GM23338 (cell line): ENCODE data around the gene PCBP3. TPM values are rescaled to one million over a fixed set of nuclear protein-coding genes. Genes with fewer than 3 reads are reported as not detected.

Source experiments
- ATAC-seq: fragments of 200-7000 bp; cut with Tn5 transposase; 3 replicates; pipeline ENCODE4 v1.9.1; 2020
- DNase-seq: peaks from one replicate; pipeline ENCODE4 v3.0.0-alpha.2; 2015; ENCODE audit warnings: low spot score
- H2AFZ ChIP-seq: fragments of 200-600 bp; sonication (generic); 2 replicates; pipeline ENCODE4 v1.8.0; 2016; ENCODE audit warnings: antibody characterized with exemption, mild to moderate bottlenecking, moderate library complexity
- H3F3A ChIP-seq: fragments of 200-600 bp; sonication (generic); replicated peaks from 2 replicates; pipeline ENCODE4 v1.8.0; 2017; ENCODE audit warnings: antibody characterized with exemption, mixed run types, low read depth
- H3K27ac ChIP-seq: fragments of 200-600 bp; sonication (generic); 2 replicates; pipeline ENCODE4 v1.6.1; 2016; ENCODE audit warnings: low read depth
- H3K27me3 ChIP-seq: fragments of 200-600 bp; sonication (generic); 2 replicates; pipeline ENCODE4 v1.8.0; 2016; ENCODE audit warnings: mild to moderate bottlenecking, mixed run types, moderate library complexity; ENCODE audit not compliant: insufficient read depth
- H3K36me3 ChIP-seq: fragments of 200-600 bp; sonication (generic); 2 replicates; pipeline ENCODE4 v1.8.0; 2016; ENCODE audit warnings: mild to moderate bottlenecking; ENCODE audit not compliant: insufficient read depth
- H3K4me1 ChIP-seq: fragments of 200-600 bp; sonication (generic); 2 replicates; pipeline ENCODE4 v1.8.0; 2016; ENCODE audit warnings: mild to moderate bottlenecking, moderate library complexity; ENCODE audit not compliant: insufficient read depth
- H3K4me2 ChIP-seq: fragments of 200-600 bp; sonication (generic); 2 replicates; pipeline ENCODE4 v1.7.1; 2017; ENCODE audit warnings: mixed run types
- H3K4me3 ChIP-seq: fragments of 200-600 bp; sonication (generic); 2 replicates; pipeline ENCODE4 v1.6.1; 2016; ENCODE audit warnings: mixed run types
- H3K79me2 ChIP-seq: fragments of 200-600 bp; sonication (generic); replicated peaks from 2 replicates; pipeline ENCODE4 v1.8.0; 2017; ENCODE audit warnings: mild to moderate bottlenecking; ENCODE audit not compliant: insufficient read depth
- H3K9me2 ChIP-seq: fragments of 200-600 bp; sonication (generic); 2 replicates; pipeline ENCODE4 v1.8.0; 2017; ENCODE audit not compliant: insufficient read depth
- H4K20me1 ChIP-seq: fragments of 200-600 bp; sonication (generic); replicated peaks from 2 replicates; pipeline ENCODE4 v1.8.0; 2017; ENCODE audit warnings: mild to moderate bottlenecking; ENCODE audit not compliant: insufficient read depth
- H3K27ac Mint-ChIP-seq: 2 replicates; pipeline ENCODE4 v1.8.0; 2020; ENCODE audit warnings: inconsistent platforms, mild to moderate bottlenecking, moderate library complexity, mixed read lengths
- H3K27me3 Mint-ChIP-seq: 3 replicates; pipeline ENCODE4 v1.8.0; 2022; ENCODE audit warnings: low read depth, mild to moderate bottlenecking, moderate library complexity, mixed read lengths, inconsistent platforms; ENCODE audit not compliant: insufficient read depth, poor library complexity
- H3K36me3 Mint-ChIP-seq: 3 replicates; pipeline ENCODE4 v1.8.0; 2021; ENCODE audit warnings: low read depth, mild to moderate bottlenecking, inconsistent platforms, moderate library complexity, mixed read lengths
- H3K4me1 Mint-ChIP-seq: 3 replicates; pipeline ENCODE4 v1.8.0; 2020; ENCODE audit warnings: mild to moderate bottlenecking, inconsistent platforms, mixed read lengths
- H3K4me3 Mint-ChIP-seq: 3 replicates; pipeline ENCODE4 v1.8.0; 2021; ENCODE audit warnings: moderate library complexity, mild to moderate bottlenecking, inconsistent platforms, mixed read lengths
- H3K9me3 Mint-ChIP-seq: 3 replicates; pipeline ENCODE4 v1.8.0; 2020; ENCODE audit warnings: moderate library complexity, mild to moderate bottlenecking, inconsistent platforms, mixed read lengths
- EZH2 ChIP-seq: fragments of 200-600 bp; sonication (generic); IDR thresholded peaks from one replicate; pipeline ENCODE4 v1.8.0; 2017; ENCODE audit warnings: antibody characterized with exemption, mild to moderate bottlenecking, low read depth; ENCODE audit not compliant: unreplicated experiment
- JUNB ChIP-seq: IDR thresholded peaks from one replicate; pipeline ENCODE4 v1.6.1; 2016; ENCODE audit warnings: antibody characterized with exemption; ENCODE audit not compliant: unreplicated experiment
- NANOG ChIP-seq: IDR thresholded peaks from 2 replicates; pipeline ENCODE4 v1.6.1; 2016; ENCODE audit warnings: antibody characterized with exemption, borderline replicate concordance
- REST ChIP-seq: IDR thresholded peaks from one replicate; pipeline ENCODE4 v1.6.1; 2018; ENCODE audit warnings: antibody characterized with exemption; ENCODE audit not compliant: unreplicated experiment
- STAT1 ChIP-seq: IDR thresholded peaks from one replicate; pipeline ENCODE4 v1.6.1; 2016; ENCODE audit warnings: antibody characterized with exemption; ENCODE audit not compliant: unreplicated experiment
- ZNF462 ChIP-seq: fragments of 250-450 bp; sonication (Bioruptor Pico); IDR thresholded peaks from 2 replicates; pipeline ENCODE4 v1.5.0; 2020; ENCODE audit warnings: mild to moderate bottlenecking, moderate library complexity
- polyA plus RNA-seq: library from polyadenylated mRNA; unstranded; fragments of >200 nt; fragmentation: Nextera tagmentation; extraction: Ambion mirVana; gene quantifications from 2 replicates; pipeline ENCODE4 v1.2.1, GENCODE V29; 2016
- total RNA-seq: library from RNA; depleted of rRNA; stranded (reverse); fragments of >200 nt; shearing (Covaris generic); gene quantifications from 2 replicates; pipeline ENCODE4 v1.2.3, GENCODE V29; 2014

PCBP3 gene
- total and polyA plus RNA-seq, 2 experiments from 2014 or later: 7.1 to 9.1 TPM

GRCh38 chr21:45859041-45859761, 215.7 kb downstream of the PCBP3 start:
- H3K27ac ChIP-seq: no peak overlapping the region
- Mint-ChIP-seq H3K27me3 (peaks cover 10% of the 10 kb centered on the region), H3K4me1 (peaks cover 34% of the 10 kb centered on the region), H3K36me3 (no peaks in the 10 kb centered on the region), H3K27ac (no peak overlapping the region), H3K4me3 (no peak overlapping the region), H3K9me3 (no peaks in the 10 kb centered on the region)
- ATAC-seq (peak; percentile 45), DNase-seq (no peak)
- H4K20me1 ChIP-seq: no peaks in the 10 kb centered on the region
- no peak overlapping the region for H3K4me2 ChIP-seq
- H3K9me2 ChIP-seq: 0 out of 2 replicates have a peak, but pooled peaks cover 3% of the 10 kb centered on the region
- H3F3A ChIP-seq: no peaks in the 10 kb centered on the region
- H2AFZ ChIP-seq: no peak overlapping the region
- H3K4me3 ChIP-seq: no peak overlapping the region
- TF ChIP-seq JUNB: no peak
- TF ChIP-seq STAT1: no peak
- TF ChIP-seq ZNF462 (CRISPR knock-in tag): no peak
- TF ChIP-seq EZH2: no peak
- no peak for TF ChIP-seq NANOG
- TF ChIP-seq REST: no peak
- no peaks in the 10 kb centered on the region for H3K36me3 ChIP-seq
- no peaks in the 10 kb centered on the region for H3K79me2 ChIP-seq
- peaks cover 16% of the 10 kb centered on the region for H3K4me1 ChIP-seq
- no peaks in the 10 kb centered on the region for H3K27me3 ChIP-seq
